ENCODE results near the gene NSD1.
A peak's percentile ranks its signal among the peaks of the same experiment; 100 is the strongest.
"Not testable (repeated sequence)": the region's sequence is repeated elsewhere in the genome, so short reads cannot be mapped to it uniquely, and the experiment has no call there.

The NSD1 gene

GRCh38 chr5:177334155-177334551 is 200.6 kb downstream of the NSD1 start:
- DNase-seq, result no peak

DNA sequence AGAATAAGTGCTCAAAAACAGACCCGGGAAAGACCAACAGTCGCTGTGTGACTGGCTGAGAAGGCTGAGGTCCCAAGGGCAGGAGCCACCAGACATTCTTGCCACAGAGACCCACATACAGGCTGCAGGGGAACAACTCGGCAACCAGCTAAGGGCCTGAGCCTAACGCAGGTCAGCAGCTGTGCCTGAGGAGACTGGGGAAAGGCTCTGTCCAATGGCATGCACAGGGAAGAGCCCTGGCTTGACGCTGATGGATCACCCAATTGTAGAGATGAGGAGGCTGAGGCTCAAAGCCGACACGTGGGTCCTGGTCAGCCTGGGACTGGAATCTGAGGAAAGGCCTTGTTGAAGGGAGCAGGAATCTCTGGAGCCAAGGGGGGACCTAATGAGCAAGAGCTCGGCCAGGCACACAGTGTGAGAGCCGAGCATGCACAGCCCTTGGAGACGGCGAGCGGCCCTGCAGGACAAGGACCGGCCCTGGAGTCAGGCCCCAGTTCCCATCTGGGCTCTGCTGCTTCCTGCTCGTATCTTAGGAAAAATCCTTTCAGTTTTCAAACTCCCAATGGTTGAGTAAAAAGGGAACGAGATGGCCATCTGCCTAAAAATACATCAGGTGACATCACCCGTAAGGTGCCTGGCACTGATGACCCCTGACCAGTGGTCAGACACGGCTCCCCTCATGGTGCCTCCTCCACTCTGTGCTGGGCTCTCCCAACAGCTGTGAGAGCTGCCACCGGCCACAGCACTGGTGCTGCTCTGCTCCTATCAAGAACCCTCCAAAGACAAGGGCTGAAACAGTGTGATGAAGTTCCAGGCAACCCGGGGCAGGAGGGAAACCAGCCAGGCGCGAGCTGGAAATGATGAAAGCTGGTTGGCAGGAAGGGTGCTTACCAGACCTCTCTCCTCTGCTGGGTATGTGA is 201.5 kb downstream of the NSD1 start:
- no peak for DNase-seq

DNA sequence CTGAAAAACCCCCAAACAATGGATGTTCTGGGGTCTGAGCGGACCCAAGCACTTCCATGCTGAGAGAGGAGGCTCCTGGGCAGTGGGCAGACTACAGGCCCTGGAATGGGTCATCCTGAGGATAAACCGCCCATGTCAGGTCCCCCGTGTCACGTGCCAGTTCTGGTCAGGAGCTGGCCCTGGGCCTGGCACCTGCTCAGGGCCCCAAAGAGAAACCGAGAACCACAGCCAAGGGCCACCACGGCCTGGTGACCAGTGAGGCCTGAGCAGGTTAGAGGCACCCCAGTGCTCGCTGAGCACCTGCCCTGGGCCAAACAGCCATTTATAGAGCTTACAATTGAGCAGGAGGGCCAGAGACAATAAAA is 202.1 kb downstream of the NSD1 start:
- no peak for DNase-seq

DNA sequence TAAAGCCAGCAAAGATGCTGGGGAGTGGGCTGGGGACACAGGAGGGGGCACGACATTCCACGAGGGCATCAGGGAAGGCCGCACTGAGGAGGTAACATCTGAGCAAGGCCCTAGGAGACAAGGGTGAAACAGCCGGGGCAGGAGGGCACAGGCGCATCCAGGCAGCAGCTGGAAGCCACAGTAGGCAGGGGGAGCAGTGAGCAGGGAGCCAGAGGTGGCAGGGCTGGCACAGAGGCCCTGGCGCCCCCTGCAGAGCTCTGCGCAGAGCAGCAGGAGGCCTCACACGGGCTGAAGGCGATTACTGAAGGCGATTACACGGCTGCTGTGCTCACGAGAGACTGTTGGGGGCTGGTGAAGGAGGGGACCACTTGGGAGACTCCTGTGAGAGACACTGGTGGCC is 202.5 kb downstream of the NSD1 start:
- peak; percentile 12 to 20 for DNase-seq

- no peak for DNase-seq
Observed at GRCh38 chr5:177336603-177337494, 203.3 kb downstream of the NSD1 start.

GRCh38 chr5:177338251-177339106 is 204.9 kb downstream of the NSD1 start:
- DNase-seq, result no peak

DNA sequence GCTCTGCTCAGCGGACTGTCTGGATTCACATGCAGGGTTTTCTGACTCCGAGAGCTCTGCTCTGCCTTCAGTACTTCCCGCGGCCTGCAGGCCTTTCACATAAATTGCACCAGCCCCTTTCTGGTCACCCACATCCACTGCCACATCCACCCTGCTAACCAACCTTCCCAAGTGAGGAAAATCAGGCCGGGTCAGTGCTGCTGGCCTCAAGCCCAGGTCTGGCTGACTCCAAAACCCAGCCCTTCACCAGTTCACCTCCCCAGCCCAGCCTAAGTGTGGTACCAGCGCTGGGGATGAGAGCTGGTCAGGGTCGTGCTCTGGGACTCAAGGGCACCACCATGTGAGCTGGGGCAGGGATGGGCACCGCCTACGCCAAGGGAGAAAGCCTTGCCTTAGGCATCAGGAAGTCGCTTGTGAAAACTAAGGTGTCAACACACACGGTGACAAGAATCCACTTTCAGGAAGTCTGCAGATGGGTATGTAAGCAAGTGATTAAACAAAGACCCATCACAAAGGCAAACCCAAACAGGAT is 205.6 kb downstream of the NSD1 start:
- DNase-seq, result no peak

DNA sequence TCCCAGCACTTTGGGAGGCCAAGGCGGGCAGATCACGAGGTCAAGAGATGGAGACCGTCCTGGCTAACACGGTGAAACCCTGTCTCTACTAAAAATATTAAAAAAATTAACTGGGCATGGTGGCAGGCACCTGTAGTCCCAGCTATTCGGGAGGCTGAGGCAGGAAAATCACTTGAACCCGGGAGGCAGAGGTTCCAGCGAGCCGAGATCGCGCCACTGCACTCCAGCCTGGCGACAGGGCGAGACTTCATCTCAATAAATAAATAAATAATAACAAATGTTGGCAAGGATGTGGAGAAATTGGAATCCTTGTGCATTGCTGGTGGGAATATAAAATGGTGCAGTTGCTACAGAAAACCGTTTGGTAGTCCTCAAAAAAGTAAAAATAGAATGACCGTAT is 209.4 kb downstream of the NSD1 start:
- not testable (repeated sequence) for DNase-seq

DNA sequence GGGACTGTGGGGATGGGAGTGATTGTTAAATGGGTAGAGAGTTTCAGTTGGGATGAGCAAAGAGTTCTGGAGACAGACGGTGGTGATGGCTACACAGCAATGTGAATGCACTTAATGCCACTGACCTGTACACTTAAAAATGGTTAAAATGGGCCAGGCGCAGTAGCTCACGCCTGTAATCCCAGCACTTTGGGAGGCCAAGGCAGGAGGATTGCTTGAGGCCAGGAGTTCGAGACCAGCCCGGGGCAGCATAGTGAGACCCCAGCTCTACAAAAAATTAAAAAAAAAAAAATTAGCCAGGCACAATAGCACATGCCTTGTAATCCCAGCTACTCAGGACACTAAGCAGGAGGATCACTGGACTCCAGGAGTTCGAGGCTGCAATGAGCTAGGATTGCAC is 210.2 kb downstream of the NSD1 start:
- DNase-seq, result no peak

GRCh38 chr5:177344891-177345290 is 211.3 kb downstream of the NSD1 start:
- DNase-seq, result no peak

DNA sequence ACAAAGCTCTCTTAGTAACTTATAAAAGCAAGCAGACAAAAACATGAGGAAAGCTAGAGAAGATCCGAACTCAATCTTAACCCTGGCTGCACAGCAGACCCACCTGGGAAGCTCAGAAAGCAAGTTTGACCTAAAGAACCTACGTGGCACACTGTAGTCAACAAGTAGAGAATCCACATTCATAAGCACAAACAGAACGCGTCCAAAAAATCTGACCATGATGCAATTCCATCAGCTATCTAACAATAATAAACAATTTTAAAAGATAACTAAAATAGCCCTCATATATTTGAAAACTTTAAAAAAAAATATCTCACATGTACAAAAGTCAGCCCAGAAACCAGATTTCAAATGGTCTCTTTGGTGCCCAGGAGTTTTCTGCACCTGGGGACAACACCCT is 213.2 kb downstream of the NSD1 start:
- DNase-seq, result no peak

- no peak for DNase-seq
Observed at GRCh38 chr5:177347699-177348098, 214.1 kb downstream of the NSD1 start.

GRCh38 chr5:177349362-177349647 is 215.7 kb downstream of the NSD1 start:
- no peak for DNase-seq

GRCh38 chr5:177349762-177350161 is 216.2 kb downstream of the NSD1 start:
- DNase-seq, result no peak

Measured in SHP77 (cell line).